Upper lobe of right lung (tissue), 1 donor: ENCODE results near the gene ZBTB3. TPM values are rescaled to one million over a fixed set of nuclear protein-coding genes. Genes with fewer than 3 reads are reported as not detected.
A peak's percentile ranks its signal among the peaks of the same experiment; 100 is the strongest.
"Not testable (repeated sequence)": the region's sequence is repeated elsewhere in the genome, so short reads cannot be mapped to it uniquely, and the experiment has no call there.

ENCODE experiments used
- ATAC-seq: fragments of 200-7000 bp; cut with Tn5 transposase; one replicate; pipeline ENCODE4 v1.9.1; 2020; ENCODE audit warnings: mild to moderate bottlenecking, moderate library complexity
- DNase-seq: peaks from one replicate; pipeline ENCODE4 v3.0.0-alpha.2; 2020
- H3K27ac ChIP-seq: fragments of 200-600 bp; one replicate; pipeline ENCODE4 v1.8.0; 2022
- H3K27me3 ChIP-seq: fragments of 200-600 bp; one replicate; pipeline ENCODE4 v1.8.0; 2022; ENCODE audit warnings: mild to moderate bottlenecking
- H3K36me3 ChIP-seq: fragments of 200-600 bp; one replicate; pipeline ENCODE4 v1.8.0; 2022
- H3K4me1 ChIP-seq: fragments of 200-600 bp; one replicate; pipeline ENCODE4 v1.8.0; 2022
- H3K4me3 ChIP-seq: fragments of 200-600 bp; one replicate; pipeline ENCODE4 v1.8.0; 2022; ENCODE audit warnings: mild to moderate bottlenecking
- H3K9me3 ChIP-seq: fragments of 200-600 bp; one replicate; pipeline ENCODE4 v1.8.0; 2022
- intact Hi-C: fragments of 100-400 bp; cut with DNase I; formaldehyde crosslinking; loops from one replicate; pipeline ENCODE4 v1.11.0; 2022
- total RNA-seq: library from RNA; stranded (reverse); fragmentation: NEBNext Ultra II Directional; extraction: Animal tissue kit (Norgen Biotek cat#: 25700); gene quantifications from one replicate; pipeline ENCODE4 v1.2.1, GENCODE V29; 2021
- TF ChIP-seq, protein P1 (sequence below): fragments of 200-600 bp; IDR thresholded peaks from one replicate; pipeline ENCODE4 v1.8.0; 2022; ENCODE audit warnings: antibody characterized with exemption
- donor health status: DM: no; HTN: yes; CAD: no; lungs with severe emphysema.

ZBTB3 gene
- total RNA-seq, 1 donor from 2014 or later = 12.5 TPM

DNA sequence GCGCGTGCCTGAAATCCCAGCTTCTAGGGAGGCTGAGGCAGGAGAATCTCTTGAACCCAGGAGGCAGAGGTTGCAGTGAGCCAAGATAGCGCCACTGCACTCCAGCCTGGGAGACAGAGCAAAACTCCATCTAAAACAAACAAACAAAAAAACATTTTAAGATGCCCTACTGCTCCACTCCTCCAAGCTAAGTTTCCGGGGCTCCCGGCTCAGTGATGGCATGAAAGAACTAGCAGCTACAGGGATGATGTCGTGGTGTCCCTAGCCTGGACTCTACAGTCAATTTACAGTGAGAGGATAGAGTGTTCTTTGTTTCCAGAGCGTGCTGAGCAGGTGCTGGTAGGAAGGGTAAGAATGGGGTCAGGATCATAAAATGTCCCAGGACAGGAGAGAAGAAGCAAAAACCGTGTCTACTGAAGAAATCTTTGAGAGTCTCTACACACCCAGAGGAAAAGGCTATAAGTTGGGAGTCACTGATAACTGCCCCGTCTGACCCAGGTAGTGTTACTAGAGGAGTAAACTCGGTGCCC lies 1.2 kb upstream of the ZBTB3 start:
- TF ChIP-seq, protein P1, sequence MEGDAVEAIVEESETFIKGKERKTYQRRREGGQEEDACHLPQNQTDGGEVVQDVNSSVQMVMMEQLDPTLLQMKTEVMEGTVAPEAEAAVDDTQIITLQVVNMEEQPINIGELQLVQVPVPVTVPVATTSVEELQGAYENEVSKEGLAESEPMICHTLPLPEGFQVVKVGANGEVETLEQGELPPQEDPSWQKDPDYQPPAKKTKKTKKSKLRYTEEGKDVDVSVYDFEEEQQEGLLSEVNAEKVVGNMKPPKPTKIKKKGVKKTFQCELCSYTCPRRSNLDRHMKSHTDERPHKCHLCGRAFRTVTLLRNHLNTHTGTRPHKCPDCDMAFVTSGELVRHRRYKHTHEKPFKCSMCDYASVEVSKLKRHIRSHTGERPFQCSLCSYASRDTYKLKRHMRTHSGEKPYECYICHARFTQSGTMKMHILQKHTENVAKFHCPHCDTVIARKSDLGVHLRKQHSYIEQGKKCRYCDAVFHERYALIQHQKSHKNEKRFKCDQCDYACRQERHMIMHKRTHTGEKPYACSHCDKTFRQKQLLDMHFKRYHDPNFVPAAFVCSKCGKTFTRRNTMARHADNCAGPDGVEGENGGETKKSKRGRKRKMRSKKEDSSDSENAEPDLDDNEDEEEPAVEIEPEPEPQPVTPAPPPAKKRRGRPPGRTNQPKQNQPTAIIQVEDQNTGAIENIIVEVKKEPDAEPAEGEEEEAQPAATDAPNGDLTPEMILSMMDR = no peak
- Histone ChIP-seq H3K27ac (no peak overlapping the region), H3K36me3 (peaks cover 11% of the 10 kb centered on the region), H3K27me3 (no peaks in the 10 kb centered on the region), H3K4me1 (peaks cover 20% of the 10 kb centered on the region), H3K9me3 (no peaks in the 10 kb centered on the region), H3K4me3 (no peak overlapping the region)
- no peak for DNase-seq
- ATAC-seq = no peak
- intact Hi-C loops = no loop called here

DNA sequence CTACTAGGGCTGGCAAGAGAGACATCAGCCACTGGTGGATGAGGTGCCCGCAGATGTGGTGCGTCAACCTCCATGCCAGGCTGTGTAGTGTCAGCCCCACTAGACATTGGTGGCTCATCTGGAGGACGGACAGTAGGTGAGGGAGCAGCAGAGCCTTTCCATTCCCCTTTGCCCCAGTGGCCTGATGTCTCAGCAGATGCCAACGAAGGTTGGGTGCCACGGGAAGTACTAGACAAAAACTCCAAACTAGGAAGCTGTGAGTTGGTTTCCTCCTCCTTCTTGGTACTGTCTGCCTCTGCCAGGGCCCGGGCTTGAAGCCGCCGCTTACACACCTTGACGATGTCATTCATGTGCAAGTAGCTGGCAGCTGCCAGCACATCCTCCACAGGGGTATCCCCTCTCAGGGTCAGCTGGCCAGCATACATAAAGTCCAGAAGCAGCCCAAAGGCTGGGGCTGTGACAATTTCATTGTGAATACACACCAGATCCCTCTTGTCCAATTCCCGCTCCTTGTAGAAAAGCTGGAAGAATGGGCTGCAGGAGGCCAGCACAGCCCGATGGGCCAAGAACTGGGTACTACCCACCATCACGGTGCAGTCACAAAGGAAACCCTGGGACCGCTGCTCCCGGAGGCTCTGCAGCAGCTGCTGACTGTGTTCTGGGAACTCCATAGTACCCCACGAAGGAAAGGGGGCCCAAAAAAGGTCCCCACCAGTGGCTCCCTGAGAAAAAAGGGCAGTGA lies 795 bp downstream of the ZBTB3 start:
- ATAC-seq = no peak
- H3K36me3 ChIP-seq = peaks cover 11% of the 10 kb centered on the region
- no peak for DNase-seq
- TF ChIP-seq, protein P1 = no peak
- no peaks in the 10 kb centered on the region for H3K27me3 ChIP-seq
- H3K4me3 ChIP-seq = peak overlapping the region; percentile 64
- H3K9me3 ChIP-seq = no peaks in the 10 kb centered on the region
- H3K27ac ChIP-seq = peak overlapping the region; percentile 86
- intact Hi-C loops = no loop called here
- peaks cover 20% of the 10 kb centered on the region for H3K4me1 ChIP-seq

DNA sequence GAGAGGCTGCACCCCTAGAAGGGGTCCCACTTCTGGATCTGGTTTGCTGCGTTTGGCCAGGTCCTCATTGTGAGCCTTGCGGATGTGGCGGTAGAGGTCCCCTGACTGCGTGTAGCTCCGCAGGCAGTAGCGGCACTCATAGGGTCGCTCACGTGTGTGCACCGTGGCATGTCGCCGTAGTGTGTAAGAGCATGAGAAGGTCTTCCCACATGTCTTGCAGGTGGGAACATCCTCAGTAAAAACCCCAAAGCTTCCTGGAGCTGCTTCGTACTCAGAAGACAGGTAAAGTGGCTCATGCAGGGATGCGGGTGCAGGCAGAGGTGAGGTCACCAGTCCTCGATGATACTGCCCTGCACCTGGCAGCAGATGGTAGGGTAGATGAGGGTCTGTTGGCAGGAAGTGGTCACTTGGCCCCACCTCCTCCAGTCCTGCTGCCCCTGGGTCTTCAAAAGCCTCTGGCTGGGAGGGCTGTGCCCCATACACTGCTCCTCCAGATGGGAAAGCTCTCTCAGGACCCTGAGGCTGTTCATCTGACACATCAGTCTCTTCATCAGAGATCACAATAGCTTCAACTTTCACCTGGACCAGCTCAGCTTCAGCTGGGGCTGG lies 1.7 kb downstream of the ZBTB3 start:
- H3K9me3 ChIP-seq = no peaks in the 10 kb centered on the region
- intact Hi-C loops = no loop called here
- peak overlapping the region; percentile 86 for H3K27ac ChIP-seq
- peaks cover 20% of the 10 kb centered on the region for H3K4me1 ChIP-seq
- peaks cover 11% of the 10 kb centered on the region for H3K36me3 ChIP-seq
- ATAC-seq (no peak), DNase-seq (no peak)
- no peaks in the 10 kb centered on the region for H3K27me3 ChIP-seq
- TF ChIP-seq, protein P1 = no peak
- no peak overlapping the region for H3K4me3 ChIP-seq

DNA sequence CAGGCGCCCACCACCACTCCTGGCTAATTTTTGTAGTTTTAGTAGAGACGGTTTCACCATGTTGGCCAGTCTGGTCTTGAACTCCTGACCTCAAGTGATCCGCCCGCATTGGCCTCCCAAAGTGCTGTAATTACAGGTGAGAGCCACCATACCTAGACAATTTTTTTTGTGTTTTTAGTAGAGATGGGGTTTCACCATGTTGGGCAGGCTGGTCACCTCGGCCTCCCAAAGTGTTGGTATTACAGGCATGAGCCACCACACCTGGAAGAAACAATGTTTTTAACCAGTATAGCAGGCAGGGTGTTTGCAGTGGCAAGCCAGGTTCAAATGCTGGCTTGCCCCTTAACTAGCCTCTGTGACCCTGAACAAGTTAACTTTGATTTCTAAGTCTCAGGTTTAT lies 4.0 kb downstream of the ZBTB3 start:
- H3K27me3 ChIP-seq, H3K4me3 ChIP-seq, H3K27ac ChIP-seq, intact Hi-C loops, ATAC-seq, DNase-seq, H3K9me3 ChIP-seq: not testable (repeated sequence)
- peaks cover 11% of the 10 kb centered on the region for H3K36me3 ChIP-seq
- peaks cover 20% of the 10 kb centered on the region for H3K4me1 ChIP-seq

DNA sequence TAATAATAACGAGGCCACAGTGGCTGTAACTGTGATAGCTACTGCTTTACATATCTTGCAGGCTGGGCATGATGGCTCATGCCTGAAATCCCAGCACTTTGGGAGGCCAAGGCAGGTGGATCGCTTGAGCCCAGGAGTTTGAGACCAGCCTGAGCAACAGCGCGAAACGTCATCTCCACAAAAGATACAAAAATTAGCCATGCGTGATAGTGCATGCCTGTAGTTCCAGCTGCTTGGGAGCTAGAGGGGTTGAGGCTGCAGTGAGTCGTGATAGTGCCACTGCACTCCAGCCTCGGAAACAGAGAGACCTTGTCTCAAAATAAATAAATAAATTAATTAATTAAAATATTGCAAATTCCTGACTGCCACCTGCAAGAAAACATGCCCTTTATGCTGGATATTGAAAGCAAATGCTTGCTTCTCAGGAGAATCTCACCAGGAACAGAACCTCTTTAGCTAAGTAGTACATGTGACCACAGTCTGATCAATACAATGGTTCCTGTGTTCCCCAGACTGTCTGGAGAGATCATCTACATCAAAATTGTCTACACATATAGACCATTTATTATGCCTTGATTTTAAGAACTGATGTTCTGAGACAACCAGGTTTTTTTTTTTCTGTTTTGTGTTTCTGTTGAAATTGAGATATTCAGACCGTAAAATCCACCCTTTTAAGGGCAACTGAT lies 6.3 kb downstream of the ZBTB3 start:
- intact Hi-C loops = no loop called here
- Histone ChIP-seq H3K4me1 (peaks cover 9% of the 10 kb centered on the region), H3K27ac (no peak overlapping the region), H3K27me3 (no peaks in the 10 kb centered on the region), H3K4me3 (no peak overlapping the region), H3K36me3 (peaks cover 11% of the 10 kb centered on the region), H3K9me3 (no peaks in the 10 kb centered on the region)
- ATAC-seq (no peak), DNase-seq (no peak)
- TF ChIP-seq, protein P1 = no peak

DNA sequence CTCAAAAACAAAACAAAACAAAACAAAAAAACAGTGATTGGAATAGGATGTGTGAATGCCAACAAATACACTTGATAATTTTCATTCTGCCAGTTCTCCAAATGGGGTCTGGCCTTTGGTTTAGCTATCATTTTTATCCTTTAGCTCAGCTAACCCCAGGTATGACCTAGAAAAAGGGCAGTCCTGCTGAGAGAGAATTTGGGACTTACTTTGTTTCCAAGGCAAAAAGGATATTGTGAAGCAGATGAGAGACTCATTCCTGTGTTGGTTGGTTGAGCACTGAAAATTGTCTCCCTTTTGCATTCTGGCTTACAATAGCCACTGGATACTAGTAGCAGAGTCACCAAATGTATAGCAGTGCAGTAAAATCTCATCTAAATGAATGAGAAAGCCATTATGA lies 16.8 kb downstream of the ZBTB3 start:
- no peak overlapping the region for H3K27ac ChIP-seq
- intact Hi-C loops = no loop called here
- H3K27me3 ChIP-seq = no peaks in the 10 kb centered on the region
- DNase-seq (no peak), ATAC-seq (no peak)
- TF ChIP-seq, protein P1 = no peak
- peaks cover 84% of the 10 kb centered on the region for H3K36me3 ChIP-seq
- H3K4me1 ChIP-seq = no peaks in the 10 kb centered on the region
- H3K9me3 ChIP-seq = no peaks in the 10 kb centered on the region
- no peak overlapping the region for H3K4me3 ChIP-seq
